ENCODE data around the gene PCP4.

Gene PCP4

DNA sequence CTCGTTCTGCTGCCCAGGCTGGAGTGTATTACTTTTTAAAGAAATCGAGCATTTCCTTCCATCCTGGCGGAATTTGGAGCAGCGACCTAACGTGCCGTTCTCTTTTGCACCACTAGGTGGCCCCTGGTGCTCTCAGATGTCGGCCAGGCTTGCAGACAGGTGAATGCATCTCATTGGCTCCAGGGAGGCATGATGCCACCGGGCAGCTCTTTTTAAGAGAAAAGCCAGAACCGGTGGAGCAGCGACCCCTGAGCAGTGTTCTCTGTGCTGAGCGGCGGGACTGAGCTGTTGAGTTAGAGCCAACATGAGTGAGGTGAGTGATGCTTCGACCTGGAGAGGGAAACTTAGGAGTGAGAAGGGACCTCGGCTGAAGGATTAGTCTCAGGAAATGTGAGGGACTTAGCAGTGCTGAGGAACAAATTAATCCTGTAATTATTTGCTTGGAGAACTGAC, at the start of gene PCP4:
PCP4 (plus strand) TSS at position 241 of the 453 bp plus-strand sequence; CDS start at position 305, 64 bp downstream.
- DNase-seq (ENCODE audit: low read depth in 3 of 3): peak in 1 of 3 experiments; percentile 5

DNA sequence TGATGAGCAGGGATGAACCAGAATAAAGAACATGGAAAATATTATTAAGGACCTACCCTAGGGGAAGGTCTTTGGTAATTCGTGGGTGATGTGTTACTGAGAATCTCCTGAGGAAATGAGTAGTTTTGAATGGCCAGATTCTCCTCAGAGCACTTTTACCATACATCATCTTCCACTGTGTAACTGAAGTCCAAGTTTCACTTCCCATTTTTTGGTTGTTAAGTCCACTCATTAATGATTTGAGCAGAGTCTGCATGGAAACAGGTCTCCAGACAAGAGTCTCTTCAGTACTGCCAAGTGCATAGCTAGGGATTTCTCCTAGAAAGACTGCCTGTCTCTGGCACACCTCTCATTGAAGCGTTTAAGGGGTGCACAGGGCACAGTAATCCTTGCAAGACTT, 48.7 kb upstream of the PCP4 start:
- no peak for DNase-seq (ENCODE audit: low read depth in 3 of 3)

DNA sequence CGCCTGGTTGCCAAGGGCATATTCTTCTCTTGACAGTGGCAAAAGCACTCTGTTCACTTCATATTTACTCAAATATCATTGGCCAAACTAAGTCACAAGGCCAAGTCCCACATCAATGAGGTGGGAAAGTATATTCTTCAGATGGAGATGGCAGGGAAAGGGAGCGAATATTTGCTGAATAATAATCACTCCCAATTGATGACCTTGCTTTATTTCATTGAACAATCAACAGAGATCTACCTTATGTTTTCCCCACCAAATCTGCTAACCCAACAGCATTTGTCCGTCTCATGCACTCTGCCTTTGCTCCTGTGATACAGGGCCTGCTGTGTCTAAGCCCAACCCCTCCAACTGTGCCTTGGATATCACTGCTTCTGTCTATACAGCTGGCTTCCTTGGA, 45.2 kb upstream of the PCP4 start:
- DNase-seq (ENCODE audit: low read depth in 3 of 3): no peak

DNA sequence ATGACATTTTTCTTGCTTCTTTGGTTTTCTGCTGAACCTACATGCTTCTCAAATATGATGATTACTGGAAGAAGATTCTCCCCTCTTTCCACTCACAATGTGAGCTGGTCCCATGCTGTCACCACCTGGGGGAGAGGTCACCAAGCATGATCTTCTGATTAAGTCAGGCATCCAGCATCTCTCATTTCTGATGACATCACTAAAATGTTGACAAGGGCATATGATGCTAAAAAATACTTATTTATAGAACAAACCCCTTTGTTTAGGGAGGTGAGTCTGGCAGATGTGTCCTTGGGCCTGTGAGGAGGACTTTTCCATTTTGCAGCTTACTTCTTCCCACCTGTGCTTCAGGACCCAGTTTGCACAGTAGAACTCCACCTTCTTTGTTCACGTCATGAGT, 42.0 kb upstream of the PCP4 start:
- no peak for DNase-seq (ENCODE audit: low read depth in 3 of 3)

DNA sequence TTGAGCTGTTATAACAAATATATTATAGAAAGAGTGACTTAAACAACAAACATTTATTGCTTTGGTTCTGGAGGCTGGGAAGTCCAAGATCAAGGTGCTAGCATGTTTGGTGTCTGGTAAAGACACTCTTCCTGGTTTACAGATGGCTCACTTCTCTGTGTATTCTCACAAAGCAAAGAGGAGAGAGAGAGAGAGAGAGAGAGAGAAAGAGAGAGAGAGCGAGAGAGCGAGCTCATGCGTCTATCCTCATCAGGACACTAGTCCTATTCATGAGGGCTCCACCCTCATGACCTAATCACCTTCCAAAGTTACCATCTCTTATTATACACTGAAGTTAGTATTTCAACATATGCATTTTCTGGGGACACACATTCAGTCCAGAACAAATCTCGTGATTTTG, 32.7 kb upstream of the PCP4 start:
- DNase-seq (ENCODE audit: low read depth in 3 of 3): no peak

DNA sequence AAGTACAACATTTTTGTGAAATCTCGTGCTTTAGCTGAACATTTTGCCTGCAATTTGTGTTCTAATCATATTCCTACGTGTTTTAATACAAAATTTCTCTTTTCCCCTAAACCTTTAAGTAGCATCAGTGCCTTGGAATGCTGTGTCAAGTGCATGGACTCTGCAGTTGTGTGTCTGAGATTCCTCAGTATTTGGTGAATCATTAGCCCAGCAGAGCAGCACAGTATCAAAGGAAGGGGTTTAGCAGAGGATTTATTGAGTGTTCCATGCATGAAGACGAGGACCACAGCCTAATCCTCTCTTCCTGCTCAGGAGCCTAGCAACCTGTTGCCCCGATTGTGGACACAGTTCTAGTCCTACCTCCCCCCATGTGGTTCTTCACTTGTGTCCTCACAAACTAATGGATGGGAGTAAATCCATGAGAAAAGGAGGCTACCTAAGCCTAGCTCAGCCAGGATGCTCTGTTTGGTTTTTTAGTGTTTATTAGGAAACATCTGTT, 29.3 kb upstream of the PCP4 start:
- DNase-seq (ENCODE audit: low read depth in 3 of 3): no peak

DNA sequence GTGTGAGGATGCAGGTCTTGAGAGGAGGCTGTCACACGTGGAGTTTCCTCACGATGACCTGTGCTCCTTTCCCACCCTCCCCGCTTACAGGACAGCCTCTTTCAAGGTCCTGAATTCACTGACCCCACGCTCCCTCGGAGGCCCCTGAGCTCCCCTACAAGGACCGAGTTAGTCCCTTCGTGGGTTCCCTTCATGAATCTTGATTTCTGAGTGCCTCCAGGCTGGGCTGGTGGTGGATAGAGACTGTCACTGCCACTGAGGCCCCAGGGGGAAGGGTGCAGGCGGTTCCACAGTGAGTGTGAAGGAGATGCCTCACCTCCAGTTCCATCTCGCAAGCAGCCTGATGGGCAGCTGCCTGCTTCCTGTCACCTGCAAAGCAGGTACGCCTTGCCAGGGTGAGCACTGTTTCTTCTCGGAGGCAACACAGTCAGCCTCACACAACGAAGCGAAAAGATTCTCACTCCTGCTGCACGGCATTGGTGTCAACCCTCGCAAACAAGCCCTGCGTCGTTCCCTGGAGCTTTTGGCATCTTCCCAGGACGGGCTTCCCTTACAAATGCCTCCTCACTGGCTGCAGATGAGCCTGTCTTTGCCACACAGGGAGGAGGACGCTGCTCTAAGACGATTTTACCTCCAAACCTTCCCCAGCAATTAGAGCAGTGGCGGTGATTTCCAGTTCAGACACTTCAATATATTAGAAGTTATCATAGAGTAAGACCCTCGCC, 26.7 kb upstream of the PCP4 start:
- no peak for DNase-seq (ENCODE audit: low read depth in 3 of 3)

DNA sequence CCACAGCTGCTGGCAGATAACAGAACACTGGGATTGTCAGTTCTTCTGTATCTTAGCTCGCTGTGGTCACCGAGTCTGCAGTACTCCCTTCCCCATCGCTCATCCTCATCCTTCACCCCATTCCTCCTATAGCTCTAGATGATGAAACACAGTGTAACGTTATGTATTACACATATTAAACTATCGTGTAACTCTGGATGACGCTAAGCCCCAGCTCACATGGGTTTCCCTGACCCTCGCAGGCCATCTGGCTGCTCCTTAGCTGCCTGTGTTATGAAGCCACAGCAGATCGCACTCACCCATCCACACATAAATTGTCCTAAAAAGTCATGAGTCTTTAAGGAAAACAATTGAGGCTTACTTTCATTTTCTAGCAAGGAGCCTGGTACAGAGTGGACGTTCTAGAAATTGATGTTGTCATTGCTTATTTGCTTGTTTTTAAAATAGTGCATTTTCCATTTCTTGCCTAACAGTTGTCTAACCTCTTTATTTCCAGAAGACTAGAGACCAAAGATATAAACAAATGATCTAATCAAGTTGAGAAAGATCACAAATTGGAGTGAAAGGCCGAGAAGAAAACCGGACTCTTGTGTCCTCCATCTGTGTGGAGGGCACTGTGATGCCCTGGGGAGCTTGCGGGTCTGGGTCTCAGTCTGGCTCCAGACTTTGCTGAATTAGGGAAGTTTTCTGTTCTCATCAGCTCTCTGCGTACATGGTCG, 24.3 kb upstream of the PCP4 start:
- DNase-seq (ENCODE audit: low read depth in 3 of 3): no peak

DNA sequence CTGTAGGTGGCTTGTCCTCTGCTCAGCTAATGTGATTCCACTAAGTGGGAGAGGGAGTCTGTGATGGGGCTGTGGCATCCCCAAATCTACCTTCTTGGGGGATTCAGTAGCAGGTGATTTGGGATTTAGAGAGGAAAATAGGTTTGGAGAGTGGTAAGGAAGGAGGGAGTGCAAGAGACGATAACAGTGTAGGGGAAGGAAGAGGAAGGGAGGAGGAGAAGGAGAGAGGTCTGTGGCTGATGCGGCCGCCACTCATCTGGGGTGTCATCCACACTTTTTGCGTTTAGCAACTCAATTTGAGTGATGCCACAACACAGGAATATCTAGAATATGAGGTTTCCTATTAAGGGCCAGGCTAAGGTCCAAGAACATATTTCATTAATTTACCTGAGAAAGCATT, 23.8 kb upstream of the PCP4 start:
- DNase-seq (ENCODE audit: low read depth in 3 of 3): no peak

DNA sequence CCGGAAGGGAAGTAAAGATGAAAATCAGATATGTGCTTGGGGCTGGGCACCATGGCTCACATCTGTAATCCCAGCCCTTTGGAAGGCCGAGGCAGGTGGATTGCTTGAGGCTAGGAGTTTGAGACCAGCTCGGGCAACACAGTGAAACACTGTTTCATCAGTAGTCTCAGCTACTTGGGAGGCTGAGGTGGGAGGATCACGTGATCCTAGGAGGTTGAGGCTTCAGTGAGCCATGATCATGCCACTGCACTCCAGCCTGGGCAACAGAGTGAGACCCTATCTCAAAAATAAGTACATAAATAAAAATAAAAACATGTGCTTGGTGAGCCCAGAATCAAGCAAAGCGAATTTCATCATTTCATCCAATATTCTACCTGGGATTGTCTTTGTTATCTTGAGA, 23.3 kb upstream of the PCP4 start:
- DNase-seq (ENCODE audit: low read depth in 3 of 3): no peak

DNA sequence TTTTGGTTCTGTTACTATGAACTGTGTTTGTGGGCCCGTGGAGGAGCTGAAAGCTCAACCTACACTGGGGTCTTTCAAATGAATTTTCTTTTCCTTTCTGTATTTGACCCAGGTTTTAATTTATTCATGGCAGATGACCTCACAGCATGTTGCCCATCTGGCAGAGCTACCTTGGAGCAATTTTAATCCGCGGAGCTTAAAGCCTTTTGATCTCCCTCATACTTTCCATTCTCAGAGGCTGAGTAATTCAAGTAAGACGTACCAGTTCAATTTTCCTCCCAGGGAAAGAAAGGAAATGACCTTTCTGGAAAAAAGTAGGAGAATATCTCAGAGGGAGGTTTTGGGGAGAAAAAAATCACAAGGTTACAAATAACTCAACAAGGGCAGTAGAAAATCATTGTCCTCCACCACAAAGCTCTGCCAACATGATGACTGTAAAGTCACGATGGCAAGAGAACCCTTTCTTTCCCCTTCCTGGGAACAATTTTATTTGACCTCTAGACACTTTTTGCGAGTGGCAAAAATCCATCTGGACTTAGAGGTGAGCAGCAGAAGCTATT, 21.6 kb upstream of the PCP4 start:
- DNase-seq (ENCODE audit: low read depth in 3 of 3): no peak

DNA sequence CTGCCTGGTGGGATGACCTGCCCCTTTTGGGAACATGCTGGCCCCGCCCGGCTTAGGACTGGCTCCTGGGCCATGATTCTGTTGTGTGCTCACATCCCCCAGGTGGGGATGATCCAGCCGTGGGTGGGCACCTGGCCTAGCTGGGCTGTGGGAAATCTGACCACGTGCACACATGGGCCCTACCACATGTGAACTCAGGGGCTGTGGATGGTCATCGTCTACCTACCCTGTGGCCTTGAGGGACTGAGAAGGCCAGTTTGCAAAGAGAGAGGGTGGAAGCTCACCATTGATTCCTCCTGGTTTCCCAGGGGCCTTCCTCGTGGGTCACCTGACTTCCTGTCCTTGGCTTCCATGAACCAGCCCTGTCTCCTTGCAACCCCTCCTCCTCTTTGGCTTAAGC, 19.4 kb upstream of the PCP4 start:
- DNase-seq (ENCODE audit: low read depth in 3 of 3): no peak

DNA sequence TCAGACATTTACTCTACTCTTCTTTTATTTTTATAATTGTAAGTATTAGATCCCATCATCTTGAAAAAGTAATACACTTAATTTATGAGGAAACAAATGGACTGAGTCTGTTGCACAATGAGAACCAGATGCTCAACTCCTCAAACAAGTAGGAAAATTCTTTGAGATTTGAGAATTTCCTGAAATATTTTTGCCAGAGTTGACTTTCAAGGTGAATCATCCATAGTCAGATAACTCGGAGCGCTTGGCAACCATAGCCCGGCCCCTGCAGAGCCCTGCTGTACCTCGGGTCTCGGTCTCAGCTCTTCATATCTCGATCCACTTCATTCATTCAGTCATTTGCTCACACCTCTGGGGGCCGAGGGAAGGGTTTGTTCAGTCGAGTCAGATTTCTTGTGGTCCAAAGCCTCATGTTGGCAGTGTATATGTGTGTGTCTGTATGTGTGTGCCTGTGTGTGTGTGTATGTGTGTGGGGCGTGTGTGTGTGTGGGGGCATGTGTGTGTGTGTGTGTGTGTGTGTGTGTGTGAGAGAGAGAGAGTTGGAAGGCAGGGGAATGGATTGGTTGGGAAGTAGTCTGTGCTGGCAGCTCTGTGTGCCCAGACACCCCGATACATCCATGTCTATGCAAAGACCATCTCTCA, 18.1 kb upstream of the PCP4 start:
- no peak for DNase-seq (ENCODE audit: low read depth in 3 of 3)

DNA sequence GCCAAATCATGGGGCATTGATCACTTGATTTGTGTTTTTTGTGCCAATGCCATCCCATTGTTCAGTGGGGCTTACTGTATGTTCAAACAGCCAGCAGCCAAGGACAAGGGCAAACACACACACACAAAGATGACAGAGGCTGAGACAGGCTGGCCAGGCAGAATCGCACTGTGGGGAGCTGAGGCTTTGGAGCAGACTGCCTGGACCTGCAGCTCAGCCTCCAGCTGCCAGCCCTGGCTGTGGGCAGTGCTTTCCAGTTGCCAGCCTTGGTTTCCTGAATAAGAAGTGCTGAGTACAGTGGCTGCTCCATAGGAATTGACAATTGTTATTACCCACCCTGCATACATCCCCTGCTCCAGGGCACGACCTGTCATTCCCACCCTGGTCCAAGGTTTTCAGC, 16.9 kb upstream of the PCP4 start:
- DNase-seq (ENCODE audit: low read depth in 3 of 3): no peak

DNA sequence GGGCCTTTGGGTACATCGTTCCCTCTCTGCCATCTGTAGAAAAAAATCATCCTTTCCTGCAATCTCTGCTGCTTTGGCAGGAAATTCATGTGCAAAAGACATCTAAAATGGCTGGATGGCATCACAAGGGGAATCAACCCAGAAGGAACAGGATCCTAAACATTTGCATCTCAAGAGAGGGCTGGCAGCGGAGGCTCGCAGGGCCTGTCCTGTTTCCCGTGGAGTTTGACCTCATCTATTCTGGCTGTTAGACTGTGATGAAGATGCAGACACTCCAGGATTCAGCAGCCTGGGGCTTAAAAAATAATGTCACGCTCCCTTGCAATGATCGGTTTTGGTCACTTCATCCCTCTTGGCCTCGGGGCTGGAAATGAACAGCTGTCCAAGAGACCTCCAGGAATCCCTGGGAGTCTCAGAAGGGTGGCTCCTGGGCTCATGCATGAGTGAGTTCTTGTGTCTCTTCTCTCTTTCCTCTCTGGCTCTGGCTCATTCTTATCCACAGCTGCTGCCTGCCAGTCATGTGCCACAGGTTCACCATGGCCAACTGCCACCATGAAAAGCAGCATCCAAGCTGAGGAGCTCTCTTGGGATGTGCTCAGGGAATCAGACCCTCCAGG, 16.1 kb upstream of the PCP4 start:
- no peak for DNase-seq (ENCODE audit: low read depth in 3 of 3)

DNA sequence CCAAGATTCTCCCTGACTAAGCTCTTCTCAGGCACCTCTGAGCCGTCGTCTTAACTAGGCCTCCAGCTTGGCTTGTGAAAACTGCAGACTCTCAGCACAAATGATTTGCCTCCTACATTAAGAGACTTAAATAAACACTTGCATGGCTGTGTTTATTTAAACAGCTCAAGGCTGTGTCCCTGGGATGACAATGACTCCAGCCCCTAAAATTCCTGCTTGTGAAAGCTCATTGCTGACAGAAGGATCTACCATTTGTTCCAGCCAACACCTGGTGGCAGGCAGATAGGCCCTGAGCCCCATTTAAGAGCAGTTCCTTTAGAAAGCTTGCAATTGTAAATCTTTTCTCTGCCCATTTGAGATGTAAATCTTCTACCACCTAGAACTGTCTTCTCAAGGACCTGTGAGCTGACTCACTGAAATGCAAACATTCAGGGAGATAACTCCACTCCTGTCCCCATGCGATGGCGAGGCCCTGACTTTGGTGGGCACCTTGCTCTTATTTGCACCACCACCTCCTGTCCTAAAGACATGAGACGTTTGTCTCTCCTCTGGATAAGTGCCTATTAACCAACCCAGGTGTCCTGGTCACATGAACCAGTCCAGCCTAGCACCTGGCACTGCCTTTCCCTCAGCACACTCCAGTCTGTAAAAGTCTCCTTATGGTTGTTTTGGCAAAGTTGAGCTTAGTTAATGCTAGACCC, 15.1 kb upstream of the PCP4 start:
- DNase-seq (ENCODE audit: low read depth in 3 of 3): no peak

DNA sequence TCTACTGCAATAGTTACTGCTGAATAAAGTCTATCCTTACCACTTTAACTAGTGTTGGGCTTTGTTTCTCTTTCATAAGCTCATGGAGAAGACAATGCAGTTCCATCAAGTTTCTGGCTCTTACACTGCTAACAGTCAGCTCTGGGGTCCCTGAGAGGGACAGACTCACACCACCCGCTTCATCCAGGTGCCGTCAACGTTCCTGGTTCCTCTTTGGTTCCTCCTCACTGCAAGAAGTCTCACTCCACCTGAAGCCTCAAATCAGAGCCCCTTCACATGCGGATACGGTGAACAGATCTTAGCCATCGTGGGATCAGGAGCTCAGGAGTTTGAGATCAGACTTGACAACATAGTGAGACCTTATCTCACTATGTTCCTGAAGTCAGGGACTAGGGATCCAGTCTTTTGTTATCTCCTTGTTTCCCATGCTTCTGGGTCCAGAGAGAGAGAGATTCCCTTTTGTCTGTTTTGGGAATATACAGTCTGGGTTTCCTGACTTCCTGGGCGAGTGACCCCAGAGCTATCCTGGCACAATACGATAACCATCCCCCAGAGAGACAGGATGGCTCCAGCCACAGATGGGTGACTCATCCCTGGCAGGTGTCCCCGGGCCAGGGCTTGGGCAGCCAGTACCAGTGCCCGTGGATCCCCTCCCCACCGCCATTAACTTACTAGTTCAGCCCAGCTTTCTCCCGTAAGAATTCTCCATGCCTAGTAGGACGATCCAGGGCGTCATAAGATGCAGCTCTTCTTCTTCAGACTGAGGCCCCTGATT, 14.3 kb upstream of the PCP4 start:
- DNase-seq (ENCODE audit: low read depth in 3 of 3): no peak

DNA sequence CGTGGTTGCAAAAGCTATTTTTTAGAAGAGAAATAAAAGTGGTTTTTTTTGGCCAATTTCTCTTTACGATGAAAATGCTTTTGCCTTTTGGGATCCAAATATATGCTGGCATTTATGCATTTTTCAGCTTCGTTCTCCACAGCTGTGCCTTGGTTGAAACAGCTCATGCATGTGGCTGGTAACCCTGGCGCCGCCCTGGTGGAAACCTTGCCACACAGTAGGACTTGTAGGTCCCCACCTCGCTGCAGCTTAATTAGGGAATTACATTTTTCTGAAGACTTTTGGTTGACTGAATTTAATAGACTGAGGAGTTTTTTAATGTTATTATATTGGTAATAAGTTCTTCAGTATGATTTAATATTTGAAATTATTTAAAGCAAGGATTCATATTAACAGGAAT, 12.7 kb upstream of the PCP4 start:
- DNase-seq (ENCODE audit: low read depth in 3 of 3): no peak

DNA sequence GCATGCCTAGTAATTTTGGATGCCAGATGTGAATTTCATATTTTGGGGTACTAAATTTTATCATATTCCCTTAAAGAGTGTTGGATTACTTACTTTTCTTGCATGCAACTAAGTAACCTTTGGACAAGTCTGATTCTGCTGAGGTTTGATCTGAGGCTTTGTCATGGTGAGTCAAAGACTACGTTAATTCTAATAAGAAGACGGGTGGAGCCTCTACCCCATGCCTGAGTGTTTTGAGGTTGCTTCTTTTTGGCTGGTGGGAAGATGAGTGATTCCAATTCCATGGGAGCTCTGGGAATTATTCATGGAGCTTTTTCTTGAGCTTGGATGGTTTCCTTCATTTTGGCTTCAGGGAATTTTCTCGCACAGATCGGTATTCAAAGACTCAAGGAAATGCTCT, 11.6 kb upstream of the PCP4 start:
- DNase-seq (ENCODE audit: low read depth in 3 of 3): no peak

DNA sequence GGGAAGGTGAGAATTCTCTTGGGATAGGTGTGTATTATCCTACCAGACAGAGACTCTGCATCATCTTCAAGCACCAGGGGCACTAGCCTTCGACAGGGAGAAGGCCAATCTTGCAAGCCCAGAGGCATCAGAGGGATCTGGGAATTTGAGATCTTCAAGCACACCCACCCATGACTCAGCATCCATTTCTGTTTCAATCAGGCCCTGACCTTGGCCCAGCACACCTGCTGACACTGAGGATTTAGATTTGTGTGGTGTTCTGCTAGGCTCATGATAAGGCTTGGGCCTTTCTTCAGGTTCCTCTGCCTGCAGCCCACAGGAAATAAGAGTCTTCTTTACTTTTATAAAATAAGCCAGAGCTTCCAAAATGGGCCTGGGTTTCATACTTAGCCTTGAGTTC, 6.6 kb upstream of the PCP4 start:
- no peak for DNase-seq (ENCODE audit: low read depth in 3 of 3)

DNA sequence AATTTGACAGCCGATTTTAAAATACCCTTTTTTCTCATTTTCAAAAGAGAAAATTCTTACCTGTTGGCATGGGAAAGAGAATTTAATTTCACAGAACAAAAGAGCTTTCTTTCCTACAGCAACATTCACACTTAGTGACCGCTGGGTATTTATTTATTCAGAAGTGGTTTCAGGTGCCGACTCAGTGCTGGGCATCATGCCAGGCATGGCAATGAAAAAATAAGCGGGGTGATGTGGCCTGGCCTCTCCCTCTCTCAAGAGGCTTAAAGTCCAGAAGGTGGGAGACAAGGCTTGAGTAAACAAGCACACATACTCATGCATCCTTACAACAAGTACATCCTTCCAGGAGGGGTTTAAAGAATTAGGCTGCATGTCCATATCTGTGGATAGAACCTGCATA, 4.1 kb upstream of the PCP4 start:
- no peak for DNase-seq (ENCODE audit: low read depth in 3 of 3)
